GM19467 (cell line): ENCODE results near the gene SFXN5.

Experiments
- ATAC-seq: cut with Tn5 transposase; IDR thresholded peaks from one replicate; pipeline ENCODE4 v1.9.1; 2021; ENCODE audit warnings: mild to moderate bottlenecking, moderate library complexity; ENCODE audit not compliant: unreplicated experiment

SFXN5 gene

GRCh38 chr2:73053316-73054114 lies 18.0 kb downstream of the SFXN5 start:
- no peak for ATAC-seq

DNA sequence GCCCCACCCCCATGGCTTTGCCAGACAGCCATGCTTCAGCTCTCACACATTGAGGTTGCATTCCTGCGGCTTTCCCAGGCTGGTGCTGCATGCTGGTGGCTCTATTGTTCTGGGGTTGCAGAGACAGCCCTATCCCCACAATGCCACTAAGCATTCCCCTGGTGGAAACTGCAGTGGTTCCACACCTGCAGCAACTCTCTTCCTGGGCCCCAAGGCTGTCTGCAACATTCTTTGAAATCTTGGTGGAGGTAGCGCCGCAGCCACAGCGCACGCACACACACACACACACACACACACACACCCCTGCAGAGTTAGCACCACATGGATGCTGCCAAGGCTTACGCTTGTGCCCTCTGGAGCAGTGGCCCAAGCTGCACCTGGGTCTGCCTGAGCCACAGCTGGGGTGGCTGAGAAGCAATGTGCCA lies 21.4 kb downstream of the SFXN5 start:
- ATAC-seq: no peak

GRCh38 chr2:73043929-73044832 lies 27.3 kb downstream of the SFXN5 start:
- ATAC-seq: no peak

GRCh38 chr2:73043276-73043675 lies 28.2 kb downstream of the SFXN5 start:
- no peak for ATAC-seq

DNA sequence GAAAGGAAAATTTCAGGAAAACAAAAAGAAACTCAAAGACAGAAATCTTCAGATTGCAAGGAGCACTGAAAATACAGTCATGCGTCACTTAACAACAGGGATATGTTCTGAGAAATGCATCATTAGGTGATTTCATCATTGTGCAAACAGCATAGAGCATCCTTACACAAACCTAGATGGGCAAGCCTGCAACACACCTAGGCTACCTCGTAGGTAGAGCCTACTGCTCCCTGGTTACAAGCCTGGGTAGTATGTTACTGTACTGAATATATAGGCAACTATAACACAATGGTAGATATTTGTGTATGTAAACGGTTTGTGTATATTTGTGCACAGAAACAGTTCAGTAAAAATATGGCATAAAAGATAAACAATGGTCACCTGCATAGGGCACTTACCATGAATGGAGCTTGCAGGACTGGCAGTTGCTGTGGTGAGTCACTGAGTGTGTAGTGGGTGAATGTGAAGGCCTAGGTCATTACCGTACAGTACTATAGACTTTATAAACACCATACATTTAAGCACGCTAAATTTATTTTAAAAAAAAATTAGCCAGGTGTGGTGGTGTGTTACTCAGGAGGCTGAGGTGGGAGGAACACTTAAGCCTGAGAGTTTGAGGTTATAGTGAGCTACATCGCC lies 33.4 kb downstream of the SFXN5 start:
- no peak for ATAC-seq

DNA sequence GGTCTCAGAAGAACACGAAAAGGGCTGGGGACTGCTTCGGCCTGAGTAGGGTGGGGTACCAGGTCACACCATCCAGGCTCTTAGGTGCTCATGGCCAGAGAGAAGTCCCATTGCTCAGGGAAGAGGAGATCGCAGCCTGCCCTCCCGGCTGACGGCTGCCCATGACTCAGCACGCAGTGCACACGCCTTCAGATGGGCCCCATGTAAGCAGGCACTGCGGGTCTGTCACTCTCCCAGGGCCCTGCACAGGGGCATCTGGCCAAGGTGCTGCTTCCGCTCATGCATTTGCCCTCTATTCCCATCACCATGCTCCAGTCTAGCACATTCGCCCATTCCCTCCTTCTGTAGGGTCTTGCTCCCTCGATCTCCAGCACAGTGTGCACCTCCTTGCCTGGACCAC lies 34.7 kb downstream of the SFXN5 start:
- no peak for ATAC-seq

GRCh38 chr2:73035899-73036711 lies 35.4 kb downstream of the SFXN5 start:
- ATAC-seq: no peak

- ATAC-seq: no peak
Observed at GRCh38 chr2:73034661-73035375, 36.7 kb downstream of the SFXN5 start.

GRCh38 chr2:73033766-73034381 lies 37.6 kb downstream of the SFXN5 start:
- ATAC-seq: no peak

- ATAC-seq: no peak
Observed at GRCh38 chr2:73033142-73033765, 38.3 kb downstream of the SFXN5 start.

- ATAC-seq: no peak
Observed at GRCh38 chr2:73032702-73033097, 38.8 kb downstream of the SFXN5 start.

DNA sequence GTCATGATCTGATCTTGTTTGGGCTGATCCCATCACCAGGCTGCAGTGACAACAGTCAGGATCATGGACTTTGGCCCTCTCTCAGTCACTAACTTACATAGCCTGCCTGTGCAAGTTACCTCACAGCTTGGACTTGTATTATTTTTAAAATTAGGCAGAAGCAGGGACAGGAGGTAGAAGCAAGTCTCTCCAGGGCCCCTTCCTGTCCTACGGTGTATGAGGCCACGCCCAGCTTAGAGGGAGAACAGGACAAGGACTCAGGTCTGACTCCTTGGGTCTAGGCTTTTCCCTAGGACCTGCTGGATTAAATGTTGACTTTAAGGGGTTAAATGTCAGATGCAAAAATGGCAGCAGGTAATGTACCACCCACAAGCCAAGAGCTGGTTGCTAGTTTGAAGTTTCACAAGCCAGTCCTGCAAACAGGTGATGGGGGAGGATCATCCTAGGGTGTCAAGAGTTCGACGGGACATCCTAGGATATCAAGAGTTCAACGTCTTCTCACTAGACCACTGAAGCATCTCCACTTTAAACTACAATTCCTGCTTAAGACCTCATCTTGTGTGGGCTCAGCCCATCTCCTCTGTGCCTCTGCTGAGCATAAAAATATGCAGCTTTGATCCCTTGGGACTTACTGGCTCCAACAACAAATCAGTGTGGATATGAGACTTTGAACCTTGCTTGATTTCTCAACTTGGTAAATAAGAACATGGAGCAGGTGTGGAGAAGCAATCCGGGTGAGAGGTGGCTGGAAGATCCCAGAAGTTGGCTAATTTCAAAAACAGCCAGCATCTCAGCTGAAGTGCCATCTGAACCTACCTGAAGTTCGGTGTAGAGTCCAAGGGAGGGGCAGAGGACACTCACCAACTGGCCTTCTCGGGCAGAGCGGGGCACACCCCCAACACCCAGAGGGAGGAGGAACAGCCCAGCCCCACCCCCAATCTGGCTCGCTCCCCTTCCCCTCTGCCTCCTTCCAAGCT lies 39.5 kb downstream of the SFXN5 start:
- no peak for ATAC-seq

- no peak for ATAC-seq
Observed at GRCh38 chr2:73031095-73031678, 40.3 kb downstream of the SFXN5 start.

- no peak for ATAC-seq
Observed at GRCh38 chr2:73028841-73029240, 42.7 kb downstream of the SFXN5 start.

- ATAC-seq: no peak
Observed at GRCh38 chr2:73027340-73027739, 44.2 kb downstream of the SFXN5 start.

GRCh38 chr2:73023497-73023896 lies 48.0 kb downstream of the SFXN5 start:
- no peak for ATAC-seq

DNA sequence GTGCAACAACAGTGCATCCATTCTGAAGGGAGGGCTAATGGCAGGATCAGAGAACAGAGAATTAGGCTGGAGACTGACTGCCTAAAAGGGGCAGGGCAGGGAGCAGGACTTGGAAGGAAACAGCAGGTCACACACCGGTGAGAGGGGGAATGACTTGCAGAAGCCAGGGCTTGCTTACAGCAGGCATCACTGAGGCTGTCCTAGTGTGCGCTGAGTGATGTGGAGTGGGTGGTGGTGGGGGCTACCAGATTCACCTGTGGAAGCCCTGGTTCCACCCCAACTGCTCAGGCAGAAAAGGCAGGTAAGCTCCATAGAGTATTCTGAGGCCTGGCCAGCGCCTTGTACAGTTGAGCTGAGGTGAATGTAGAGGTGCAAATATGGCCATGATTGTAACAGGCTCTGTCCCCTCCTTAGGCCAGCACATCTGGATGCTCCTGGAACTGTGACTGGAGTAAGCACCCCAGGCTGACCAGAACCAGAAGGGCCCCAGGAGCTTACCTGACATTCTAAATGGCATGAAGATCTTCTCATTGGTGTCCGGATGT lies 49.4 kb downstream of the SFXN5 start:
- no peak for ATAC-seq
